HL-60 (cell line): ENCODE measurements around the gene MRGPRF.

Experiments
- CTCF ChIP-seq: IDR thresholded peaks from one replicate; pipeline ENCODE4 v1.5.1; 2011; ENCODE audit warnings: low read length, control low read depth, inconsistent platforms; ENCODE audit not compliant: insufficient read depth
- REST ChIP-seq: IDR thresholded peaks from 2 replicates; pipeline ENCODE4 v1.6.1; 2012; ENCODE audit warnings: low read depth; ENCODE audit not compliant: insufficient replicate concordance
- SPI1 ChIP-seq: IDR thresholded peaks from 2 replicates; pipeline ENCODE4 v1.6.1; 2012; ENCODE audit warnings: low read depth, mild to moderate bottlenecking, borderline replicate concordance

GRCh38 chr11:68960294-68961071 is 52.6 kb downstream of the MRGPRF start:
- TF ChIP-seq SPI1 (no peak), CTCF (no peak), REST (no peak)
